ENCODE results near the gene EDC3.
A peak's percentile ranks its signal among the peaks of the same experiment; 100 is the strongest.
"Not testable (repeated sequence)": the region's sequence is repeated elsewhere in the genome, so short reads cannot be mapped to it uniquely, and the experiment has no call there.

The EDC3 gene

DNA sequence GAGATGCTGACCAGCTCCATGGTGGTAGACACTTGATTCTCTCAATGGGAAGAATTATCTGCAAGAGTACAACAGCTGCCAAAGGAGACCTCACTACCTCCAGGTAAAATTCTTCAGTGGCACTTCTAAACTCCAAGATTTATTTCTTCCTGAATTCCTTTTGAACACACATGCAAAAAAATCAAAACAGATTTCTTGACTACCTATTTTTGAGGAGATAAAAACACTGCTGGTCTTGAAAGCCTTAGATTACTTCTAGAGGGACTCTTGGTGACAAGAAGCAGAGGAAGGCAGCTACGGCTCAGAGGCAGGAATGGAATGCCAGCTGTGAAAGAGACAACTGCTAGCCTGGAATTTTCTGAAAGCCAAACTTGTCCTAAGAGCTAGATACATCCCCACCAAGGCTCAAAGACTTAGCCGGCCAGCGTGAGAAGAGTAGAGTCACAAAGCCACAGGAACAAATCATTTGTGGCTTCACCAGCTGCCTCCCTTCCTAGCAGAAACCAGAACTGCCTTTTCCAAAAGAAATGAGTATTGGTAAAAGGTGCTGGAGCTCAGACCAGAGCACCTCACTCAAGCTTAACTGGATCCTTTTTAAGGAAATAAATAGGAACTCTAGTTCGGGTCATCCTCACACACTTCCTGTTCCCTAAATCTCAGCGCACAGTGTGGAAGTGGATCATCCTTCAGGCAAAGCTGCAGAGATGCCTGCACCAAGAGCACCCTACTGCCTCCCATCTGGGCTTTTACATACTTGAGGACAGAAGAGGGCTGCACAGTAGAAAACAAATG lies 47.6 kb downstream of the EDC3 start:
- no peak for DNase-seq

DNA sequence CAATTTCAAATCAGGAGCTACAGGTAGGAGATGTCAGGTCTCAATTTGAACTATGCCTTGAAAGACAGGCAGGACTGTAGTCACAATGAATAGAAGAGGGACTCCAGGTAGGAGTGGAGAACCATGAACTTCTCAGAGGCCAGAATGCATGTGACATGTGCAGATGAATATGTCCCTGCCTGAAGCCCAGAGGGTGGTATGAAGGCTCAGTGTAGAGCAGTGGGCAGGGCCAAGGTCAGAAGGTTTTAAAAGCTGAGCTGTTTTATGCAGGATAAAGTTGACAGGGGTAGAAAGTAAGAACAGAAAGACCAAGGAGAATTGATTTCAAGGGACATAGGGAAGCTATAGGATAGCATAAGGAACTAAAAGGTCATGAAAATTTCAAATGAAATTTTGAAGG lies 49.3 kb downstream of the EDC3 start:
- DNase-seq = no peak

DNA sequence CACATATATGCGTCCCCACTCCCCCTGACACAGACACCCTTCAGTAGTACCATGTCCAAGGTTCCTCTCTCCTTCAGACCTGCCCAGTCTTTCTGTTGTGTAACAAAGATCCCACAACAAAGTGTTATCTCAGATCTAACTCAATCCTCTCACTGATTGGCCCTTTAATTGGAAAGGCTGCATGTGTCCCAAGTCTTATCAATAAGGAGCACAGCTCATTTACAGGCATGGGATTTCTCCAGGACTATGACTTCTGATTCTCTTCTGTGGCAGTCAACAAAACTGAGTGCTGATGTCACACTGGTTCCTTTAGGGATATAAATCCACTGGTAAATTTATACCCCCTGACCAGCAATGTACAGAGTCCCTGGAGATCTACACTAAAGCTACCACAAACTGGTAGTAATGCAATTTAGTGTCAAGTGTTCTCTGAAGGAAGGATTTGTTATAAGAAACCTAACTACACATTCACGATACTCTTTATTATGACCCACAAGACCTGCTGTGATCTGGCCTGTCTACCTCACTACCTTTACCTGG lies 52.1 kb downstream of the EDC3 start:
- no peak for DNase-seq

DNA sequence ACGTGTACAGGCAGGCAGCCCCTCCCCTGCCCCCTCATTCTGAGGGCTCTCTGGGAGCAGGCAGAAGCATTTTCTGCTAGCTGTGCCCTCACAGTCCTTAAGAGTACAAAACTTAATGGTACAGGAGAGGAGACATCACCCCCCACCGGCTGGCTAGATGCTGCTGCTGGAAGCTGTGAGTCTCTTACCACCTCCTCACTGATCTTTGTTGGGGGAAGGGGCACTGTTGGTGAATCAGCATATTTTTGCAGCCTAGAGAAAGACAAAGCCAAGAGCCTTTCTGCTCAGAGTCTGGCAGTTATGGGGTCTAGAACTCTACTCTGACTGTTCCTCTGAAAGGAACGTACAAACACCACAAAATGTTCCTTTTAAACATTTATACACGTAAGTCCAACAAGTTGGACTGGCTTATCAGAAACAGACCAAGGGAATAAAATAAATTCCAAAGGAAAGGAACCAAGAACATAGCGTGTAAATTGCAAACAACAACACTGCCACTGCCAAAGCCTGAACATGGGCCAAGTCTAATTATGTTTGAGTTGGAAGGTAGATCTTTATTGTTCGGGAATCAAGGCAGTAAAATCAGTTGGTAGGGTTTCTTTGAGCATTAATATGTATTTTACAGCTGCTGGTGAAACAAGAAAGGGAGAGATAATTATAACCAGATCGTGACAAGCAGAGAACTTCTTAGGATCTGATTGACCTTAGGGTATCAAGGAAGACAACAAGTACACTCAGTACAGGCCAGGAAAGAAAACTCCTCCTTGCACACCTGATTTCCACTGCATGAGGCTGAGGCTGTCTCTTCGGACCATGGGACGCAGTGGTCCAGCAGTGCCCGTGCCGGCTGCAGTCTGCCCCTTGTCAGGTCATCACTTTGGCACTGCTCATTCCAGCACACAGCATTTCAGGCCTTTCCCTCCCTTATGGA lies 52.8 kb downstream of the EDC3 start:
- no peak for DNase-seq

DNA sequence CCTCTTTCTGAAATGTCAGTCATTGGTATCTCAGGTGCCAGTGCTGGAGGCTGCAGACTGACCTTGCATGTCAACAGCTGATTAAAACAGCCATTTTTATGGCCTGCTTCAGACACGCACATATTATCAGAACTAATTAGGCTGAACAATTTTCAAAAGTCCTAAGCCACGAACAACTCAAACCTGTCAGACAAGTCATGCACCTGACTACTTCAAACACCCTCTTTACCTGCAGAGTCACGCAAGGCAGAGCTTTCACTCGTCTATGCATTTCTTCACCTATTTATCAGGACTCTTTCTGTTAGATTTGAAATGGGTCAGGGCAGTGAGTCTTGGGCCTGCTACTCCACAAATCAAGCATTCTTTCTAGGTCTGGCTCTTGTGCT lies 53.5 kb downstream of the EDC3 start:
- DNase-seq = no peak

DNA sequence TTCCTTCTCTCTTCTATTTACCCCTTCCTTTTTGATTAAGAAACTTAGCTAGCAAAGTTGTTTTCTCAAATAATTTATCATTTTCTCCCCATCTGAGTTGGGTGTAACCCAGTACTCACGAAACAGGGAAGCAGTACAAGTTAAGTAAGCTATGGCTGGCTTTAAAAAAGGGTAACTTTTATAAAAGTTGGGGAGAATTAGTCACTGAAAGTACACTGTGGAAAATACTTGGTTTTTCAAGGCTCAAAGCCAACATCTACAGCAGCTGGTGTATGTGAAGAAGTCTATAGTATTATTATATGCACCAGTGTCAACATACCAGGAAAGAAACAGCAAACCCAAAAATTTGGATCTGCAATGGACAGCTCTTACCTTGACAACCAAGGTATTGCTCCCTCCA lies 54.7 kb downstream of the EDC3 start:
- DNase-seq = no peak

DNA sequence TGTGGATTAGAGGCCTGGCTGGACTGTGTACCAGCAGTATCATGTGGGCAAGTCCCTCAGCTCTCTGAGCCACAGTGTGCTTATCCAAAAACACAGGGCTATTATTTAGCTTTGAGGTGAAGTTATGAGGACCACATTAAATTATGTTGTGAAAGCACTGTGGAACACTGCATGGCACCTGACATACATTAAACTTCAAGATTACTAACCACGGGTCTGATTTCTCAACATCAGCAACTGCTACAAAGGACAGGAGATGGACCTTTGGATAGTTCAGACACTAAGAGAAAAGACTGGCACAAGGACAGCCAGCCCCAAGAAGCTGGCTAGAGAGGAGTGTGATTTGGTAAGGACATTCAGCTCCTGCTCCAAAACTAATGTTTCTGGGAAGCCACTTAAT lies 58.8 kb downstream of the EDC3 start:
- no peak for DNase-seq

DNA sequence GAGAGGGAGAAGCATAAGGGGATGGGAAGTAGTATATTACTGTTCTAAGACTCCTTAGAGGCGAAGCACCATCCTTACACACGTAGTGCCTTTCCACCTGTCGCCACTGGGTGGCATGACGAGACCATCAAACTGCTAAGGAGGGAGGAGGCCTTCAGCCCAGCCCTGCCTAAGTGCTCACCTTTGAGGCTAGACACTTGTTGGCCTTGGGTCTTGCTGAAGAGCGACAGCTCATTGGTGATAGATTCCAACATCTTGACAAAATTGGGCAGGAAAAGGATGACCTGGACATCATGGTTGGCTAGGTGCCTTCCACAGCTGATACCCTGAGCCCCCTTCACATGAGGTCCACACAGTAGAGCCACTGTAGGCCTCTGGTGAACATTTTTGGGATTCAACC lies 60.6 kb downstream of the EDC3 start:
- peak; percentile 74 for DNase-seq

DNA sequence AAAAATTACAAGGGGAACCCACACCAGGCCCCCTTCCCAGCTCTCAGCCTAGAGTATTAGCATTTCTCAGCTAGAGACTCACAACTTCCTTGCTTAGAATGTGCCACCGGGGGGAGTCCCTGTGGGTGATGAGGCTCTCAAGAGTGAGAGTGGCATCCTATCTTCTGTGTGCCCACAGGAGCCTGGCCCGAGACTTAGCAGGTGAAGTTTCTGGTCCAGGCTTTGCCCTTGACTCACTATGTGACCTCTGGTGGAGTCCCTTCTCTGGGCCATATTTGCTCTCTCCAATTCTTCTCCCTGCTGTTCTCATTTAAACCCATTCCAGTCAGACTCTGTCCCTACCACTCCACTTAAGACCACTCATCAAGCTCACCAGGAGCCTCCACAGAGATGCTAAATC lies 62.0 kb downstream of the EDC3 start:
- DNase-seq = no peak

DNA sequence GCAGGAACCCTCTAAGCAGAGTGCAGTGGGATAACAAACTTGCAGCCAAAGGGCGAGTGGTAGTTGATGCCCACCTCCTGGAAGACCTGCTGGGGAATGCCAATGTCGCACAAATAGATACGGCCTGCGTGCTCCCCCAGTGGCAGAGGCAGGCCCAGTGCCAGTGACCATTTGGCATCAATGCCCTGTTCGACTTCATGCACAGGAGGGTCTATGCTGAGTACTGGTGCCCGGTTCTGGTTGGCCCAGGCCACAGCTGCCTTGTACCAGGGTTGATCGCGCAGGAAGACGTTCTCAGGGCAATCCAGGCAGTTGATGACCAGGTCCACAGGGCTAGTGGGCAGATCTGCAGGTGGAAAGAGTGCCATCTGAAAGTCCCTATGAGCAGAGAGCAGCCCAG lies 63.2 kb downstream of the EDC3 start:
- no peak for DNase-seq

DNA sequence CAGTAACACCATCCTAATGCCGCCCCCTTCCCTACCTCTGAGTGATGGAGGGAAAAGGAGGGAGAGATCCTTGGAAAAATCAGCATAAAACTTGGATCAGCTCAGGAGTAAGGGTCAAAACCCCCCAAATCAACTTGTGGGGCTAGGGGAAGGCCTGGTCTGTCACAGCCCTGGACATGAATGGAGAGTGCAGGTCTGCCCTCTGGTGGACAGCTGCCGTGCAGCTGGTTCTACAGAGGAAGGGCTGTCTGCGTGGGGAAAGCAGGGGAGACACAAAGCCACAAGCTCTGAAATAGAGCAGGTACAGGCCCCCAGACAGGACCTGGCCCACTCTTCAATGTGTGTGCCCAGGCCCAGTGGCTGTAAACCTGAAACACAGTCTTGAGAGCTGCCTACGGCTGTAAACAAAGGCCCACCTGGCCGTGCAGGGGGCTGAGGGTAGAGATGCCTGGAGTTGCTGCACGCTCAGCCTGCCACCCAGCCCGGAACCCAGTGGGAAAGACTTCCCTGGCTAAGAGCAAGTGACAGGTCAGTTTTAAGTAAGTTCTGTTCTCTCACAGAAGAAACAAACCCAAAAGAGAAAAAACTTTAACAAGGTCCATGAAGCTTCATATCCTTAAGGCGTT lies 63.8 kb downstream of the EDC3 start:
- DNase-seq = peak; percentile 64

DNA sequence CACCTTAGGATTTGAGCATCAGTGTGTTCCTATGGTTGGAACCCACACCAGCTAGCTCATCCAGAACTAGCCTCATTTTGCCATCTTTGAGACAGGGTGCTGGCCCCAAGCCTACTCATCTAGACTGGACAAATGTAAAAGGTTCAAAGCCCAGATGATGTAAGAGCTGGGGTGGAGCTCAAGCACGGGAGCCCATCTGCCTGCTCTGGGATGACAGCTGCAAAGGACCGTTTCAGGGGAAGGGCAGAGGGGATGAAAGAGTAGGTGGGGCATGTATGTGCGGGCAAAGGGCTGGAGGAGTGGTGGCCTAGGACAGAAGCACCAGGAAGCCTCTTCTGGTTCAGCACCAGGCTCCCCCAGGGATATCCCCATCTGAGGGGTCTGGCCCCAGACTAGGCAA lies 64.4 kb downstream of the EDC3 start:
- DNase-seq = no peak

DNA sequence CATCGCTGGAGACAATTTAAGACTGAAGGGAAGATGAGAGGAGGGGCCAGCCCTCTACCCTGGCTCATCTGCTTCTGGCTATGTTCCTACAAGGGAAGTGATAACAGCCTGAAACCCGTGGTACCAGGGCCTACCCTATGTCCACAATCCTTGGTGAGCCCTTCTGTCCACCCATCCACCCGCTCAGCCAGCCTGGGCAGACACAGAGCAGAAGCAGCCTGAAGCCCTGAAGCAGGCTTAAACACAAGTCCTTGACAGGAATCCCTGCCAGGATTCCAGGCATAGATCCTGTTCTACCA lies 64.8 kb downstream of the EDC3 start:
- DNase-seq = no peak

DNA sequence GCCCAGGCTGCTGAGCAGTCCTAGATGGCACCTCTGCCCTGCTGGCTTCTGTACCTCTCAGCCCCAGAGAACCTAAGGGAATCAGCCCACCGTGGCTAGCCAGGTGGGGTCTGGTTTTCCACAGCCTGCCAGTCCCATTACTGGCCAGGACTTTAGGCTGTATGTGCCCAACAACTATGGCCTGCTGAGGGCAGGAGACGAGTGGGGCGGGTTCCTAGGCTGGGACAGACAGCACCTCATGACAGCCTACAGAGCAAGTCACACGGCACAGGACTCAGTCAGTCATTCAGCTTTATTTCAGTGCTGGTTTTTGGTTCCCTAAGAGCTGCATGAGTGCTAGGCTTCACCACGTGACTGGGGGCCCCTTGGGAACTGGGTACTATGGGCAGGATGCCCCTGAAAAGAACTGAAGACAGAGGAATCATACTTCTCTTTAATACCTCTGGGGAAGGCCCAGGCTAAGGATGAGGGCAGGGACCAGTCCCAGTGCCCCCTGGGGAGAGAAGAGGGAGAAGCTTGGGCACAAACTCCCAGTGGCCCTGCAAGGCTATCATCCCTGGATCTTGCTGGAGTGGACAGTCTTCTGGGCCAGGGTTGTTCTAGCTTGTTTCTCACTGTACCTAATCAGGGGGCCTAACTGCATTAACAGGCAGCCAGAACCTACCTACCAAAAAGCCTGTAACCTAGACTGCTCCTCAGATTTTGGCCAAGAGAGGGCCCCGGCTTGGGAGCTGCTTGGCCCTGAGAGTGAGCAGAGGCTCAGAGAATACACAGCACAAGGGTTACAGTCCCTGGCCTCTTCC lies 65.3 kb downstream of the EDC3 start:
- no peak for DNase-seq

DNA sequence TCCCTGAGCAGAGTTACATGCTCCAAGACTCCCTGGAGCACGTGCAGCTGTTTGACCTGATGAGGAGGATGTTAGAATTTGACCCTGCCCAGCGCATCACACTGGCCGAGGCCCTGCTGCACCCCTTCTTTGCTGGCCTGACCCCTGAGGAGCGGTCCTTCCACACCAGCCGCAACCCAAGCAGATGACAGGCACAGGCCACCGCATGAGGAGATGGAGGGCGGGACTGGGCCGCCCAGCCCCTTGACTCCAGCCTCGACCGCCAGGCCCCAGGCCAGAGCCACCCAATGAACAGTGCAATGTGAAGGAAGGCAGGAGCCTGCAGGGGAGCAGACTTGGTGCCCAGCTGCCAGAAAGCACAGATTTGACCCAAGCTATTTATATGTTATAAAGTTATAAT lies 66.1 kb downstream of the EDC3 start:
- DNase-seq = not testable (repeated sequence)

DNA sequence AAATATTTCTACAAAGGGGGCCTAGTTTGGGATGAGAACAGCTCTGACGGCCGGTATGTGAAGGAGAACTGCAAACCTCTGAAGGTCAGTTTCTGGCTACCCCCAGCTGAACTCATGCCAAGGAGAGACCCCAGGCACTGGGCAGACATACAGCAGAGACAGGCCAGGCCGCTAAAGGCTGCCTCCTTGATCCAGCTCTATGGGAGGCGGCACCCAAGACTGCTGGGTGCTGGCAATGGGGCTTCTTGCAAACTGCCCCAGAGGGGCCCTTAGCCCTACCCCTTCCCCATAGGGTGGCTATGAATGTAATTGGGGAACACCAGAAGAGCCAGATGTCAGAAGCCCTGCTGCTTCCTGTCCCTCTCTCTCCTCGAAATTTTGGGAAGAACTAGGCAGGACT lies 66.9 kb downstream of the EDC3 start:
- DNase-seq = no peak

DNA sequence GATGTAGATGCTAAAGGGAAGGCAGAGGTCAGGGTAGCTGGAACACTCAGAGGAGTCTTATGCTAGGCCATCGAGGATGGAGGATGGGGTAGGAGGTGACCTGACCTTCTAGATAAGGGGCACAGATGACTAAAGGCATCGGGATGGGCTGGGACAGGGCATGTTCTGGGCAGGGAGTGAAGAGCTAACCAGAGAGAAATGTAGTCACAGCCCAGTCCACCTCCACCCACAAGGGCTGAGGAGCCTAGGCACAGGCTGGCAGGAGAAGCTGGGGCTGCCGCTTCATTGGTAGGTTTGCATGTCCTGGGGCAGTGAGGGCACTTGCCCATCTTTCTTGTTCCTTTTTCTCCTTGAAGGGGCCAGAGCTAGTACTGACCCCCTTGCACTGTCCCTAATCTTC lies 67.6 kb downstream of the EDC3 start:
- DNase-seq = no peak

DNA sequence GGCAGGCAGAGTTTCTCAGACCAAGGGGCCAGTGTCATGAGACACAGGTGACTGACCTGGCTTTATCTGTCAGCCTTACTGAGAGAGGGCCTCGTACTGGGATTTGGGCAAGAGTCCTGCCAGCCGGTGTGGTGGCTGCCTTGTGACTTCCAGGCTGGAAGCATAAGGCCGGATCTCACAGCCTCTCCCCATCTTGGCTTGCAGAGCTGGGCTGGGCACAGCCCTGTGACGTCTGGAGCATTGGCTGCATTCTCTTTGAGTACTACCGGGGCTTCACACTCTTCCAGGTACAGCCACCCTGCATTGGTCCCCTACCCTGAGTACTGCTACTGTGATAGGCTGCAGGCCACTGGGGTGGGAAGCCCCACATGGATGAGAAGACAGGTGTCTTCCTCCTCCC lies 68.1 kb downstream of the EDC3 start:
- no peak for DNase-seq

DNA sequence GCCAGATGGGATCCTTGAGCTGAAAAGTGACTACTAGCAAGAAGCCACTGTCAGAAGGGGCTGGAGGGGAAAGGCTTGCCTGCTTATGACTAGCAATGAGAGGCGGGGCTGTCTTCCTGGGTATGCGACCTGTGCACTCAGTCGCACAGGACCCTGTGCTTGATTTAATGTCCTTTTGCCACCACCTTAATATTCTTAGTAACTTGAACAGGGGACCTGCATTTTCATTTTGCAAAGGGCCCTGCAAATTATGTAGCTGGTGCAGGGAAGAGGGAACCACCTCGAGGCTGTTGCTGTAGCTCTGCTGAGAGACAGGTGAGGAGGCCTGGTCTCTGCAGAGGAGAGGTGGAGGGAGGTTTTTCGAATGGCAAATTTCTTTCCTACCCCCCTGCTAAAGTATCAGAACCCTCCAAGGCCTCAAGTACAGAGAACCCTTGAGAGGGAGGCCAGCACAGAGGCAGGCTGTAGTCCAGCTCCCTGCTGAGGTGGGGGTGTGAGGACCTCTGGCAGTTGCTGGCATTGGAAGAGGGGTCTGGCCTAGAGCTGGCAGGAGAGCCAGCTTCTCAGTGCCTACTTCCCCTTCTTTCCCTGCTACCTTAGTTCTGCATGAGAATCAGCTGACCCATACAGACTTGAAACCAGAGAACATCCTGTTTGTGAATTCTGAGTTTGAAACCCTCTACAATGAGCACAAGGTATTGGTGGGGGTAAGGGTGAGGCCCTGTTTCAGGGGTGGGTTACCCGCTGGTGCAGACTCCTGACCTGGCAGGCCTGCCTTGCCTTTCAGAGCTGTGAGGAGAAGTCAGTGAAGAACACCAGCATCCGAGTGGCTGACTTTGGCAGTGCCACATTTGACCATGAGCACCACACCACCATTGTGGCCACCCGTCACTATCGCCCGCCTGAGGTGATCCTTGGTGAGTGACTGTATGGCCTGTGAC lies 68.8 kb downstream of the EDC3 start:
- no peak for DNase-seq

DNA sequence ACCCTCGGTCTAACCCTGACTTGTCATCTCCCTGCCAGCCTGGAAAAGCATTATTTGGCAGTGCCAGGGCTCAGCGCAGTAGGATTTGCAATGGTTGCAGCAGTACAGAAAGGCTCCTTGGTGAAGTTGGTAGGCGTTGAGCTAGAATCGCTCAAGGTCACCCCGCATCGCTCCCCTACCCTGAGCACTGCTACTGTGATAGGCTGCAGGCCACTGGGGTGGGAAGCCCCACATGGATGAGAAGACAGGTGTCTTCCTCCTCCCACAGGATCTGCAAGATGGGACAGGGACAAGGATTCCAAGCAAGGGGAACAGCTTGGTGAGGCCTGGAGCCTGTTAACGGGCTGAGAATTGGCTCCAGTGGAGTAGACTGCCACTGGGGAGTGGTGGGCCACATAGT lies 69.5 kb downstream of the EDC3 start:
- no peak for DNase-seq

DNA sequence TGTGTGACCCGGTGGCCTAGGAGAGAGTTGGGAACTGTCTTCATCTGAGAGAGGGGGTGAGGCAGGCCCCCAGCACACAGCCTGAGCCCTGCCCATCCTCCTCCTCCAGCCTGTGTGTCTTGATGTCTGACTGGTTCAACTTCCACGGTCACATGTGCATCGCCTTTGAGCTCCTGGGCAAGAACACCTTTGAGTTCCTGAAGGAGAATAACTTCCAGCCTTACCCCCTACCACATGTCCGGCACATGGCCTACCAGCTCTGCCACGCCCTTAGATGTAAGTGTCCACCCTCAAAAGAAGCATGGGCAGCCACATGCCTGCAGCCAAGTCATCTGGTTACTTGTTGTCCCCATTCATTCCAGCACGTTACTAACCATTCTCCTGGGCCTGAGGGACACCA lies 70.1 kb downstream of the EDC3 start:
- no peak for DNase-seq

Data from CD4-positive, alpha-beta T cell treated with Interleukin-6 for 4 hours (primary cell).